Lower leg skin (tissue), 3 donors: ENCODE measurements around the gene VDR.

Experiments
- CTCF ChIP-seq, 3 donors: fragments of 450-650 bp; IDR thresholded peaks; one replicate each; pipeline ENCODE4 v1.5.1; 2016; ENCODE audit warnings: antibody characterized with exemption in 3 of 3, mild to moderate bottlenecking in 3 of 3, moderate library complexity in 2 of 3
- POLR2A ChIP-seq, 2 donors: fragments of 450-650 bp; IDR thresholded peaks; one replicate each; pipeline ENCODE4 v1.6.1; 2016 to 2017; ENCODE audit warnings: antibody characterized with exemption in 2 of 2, mild to moderate bottlenecking in 1 of 2, moderate library complexity in 1 of 2

GRCh38 chr12:47797441-47797840 is 107.4 kb downstream of the VDR start:
- TF ChIP-seq CTCF (IDR thresholded peaks at IDR 0.05) (no peak), POLR2A (IDR thresholded peaks at IDR 0.05) (no peak)
